HG03064 (cell line): ENCODE results near the gene TAF10.

Source experiments
- ATAC-seq: cut with Tn5 transposase; IDR thresholded peaks from one replicate; pipeline ENCODE4 v1.9.1; 2021; ENCODE audit warnings: low read depth; ENCODE audit not compliant: unreplicated experiment

TAF10 gene

GRCh38 chr11:6640985-6641701, 29.1 kb upstream of the TAF10 start:
- ATAC-seq = no peak

GRCh38 chr11:6640036-6640984, 28.3 kb upstream of the TAF10 start:
- ATAC-seq = no peak

- ATAC-seq = no peak
These were observed 26.4 kb upstream of the TAF10 start for GRCh38 chr11:6638429-6638828.

DNA sequence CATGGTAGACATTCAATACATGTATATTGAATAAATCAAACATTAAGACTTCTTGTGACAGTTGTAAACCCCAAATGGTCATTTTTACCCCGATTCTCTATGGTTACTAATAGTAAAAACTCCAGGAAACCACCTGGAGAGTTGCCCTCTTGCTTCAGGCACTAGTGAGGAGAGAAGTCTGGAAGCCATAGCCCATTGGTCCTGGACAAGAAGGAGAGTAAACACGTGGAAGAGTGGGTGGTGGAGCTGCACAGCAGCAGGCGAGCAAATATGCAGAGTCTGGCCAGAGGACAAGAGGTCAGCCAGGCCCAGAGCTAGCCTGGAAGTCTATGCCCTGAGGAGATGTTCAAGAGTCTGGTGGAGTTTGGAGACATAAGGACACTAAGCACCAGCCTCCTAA, 25.9 kb upstream of the TAF10 start:
- ATAC-seq = no peak

DNA sequence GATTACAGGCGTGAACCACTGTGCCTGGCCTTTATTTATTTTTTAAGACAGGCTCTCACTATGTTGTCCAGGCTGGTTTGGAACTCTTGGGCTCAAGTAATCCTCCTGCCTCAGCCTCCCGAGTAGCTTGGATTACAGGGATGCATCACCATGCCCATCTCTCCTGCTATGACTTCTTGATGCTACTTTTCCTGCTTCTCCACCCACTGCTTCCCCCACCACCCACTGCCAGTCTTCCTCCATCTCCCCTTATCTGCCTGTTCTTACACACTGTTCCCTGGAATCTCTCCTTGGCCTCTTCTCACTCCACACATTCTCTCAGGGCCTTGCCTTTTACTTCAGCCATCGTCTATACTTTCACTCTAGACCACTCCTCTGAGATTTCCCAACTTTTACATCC, 24.5 kb upstream of the TAF10 start:
- no peak for ATAC-seq

GRCh38 chr11:6635082-6635932, 23.3 kb upstream of the TAF10 start:
- no peak for ATAC-seq

DNA sequence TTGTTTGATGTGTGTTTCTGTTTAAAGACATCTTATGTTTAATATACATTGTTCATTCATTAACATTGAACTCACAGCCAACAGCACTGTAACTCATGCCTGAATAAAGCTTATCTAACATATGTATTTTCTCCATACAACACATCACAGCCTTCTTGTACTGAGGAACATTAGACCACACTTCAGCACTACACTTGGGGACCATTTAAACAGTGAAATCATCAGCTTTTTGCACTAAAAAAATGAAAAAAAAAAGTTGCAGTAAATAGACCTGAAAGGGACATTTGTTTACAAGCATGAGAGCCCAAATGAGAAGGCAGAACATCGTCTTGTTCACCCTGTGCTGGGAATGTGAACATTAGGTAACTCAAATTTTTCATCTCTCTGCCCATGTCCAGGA, 22.5 kb upstream of the TAF10 start:
- ATAC-seq = no peak

- no peak for ATAC-seq
These were observed 21.7 kb upstream of the TAF10 start for GRCh38 chr11:6633422-6634408.

GRCh38 chr11:6632116-6633073, 20.4 kb upstream of the TAF10 start:
- no peak for ATAC-seq

DNA sequence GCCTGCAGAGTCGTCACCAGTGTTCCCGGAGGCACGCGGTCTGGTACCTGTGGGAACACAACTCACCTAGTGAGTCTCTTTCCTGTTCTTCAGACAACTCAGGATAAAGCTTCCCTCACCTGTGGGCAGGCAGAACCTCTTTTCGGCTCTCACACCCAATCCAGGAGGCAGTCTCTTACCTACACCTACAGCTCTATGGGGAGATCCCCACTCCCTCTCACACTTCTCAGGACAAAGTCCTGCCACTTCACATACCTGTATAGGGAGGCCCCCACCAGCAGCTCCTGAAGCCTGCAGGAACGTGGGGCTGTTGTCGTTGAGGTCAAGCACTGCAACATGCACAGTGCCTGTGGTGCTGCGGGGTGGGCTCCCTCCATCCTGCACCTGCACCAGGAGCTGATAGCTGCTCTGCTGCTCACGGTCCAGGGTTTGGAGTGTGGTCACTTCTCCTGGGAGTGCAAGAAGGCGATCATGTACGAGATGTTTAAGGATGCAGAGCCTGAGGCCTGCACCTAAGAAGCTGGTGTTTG, 19.4 kb upstream of the TAF10 start:
- no peak for ATAC-seq

DNA sequence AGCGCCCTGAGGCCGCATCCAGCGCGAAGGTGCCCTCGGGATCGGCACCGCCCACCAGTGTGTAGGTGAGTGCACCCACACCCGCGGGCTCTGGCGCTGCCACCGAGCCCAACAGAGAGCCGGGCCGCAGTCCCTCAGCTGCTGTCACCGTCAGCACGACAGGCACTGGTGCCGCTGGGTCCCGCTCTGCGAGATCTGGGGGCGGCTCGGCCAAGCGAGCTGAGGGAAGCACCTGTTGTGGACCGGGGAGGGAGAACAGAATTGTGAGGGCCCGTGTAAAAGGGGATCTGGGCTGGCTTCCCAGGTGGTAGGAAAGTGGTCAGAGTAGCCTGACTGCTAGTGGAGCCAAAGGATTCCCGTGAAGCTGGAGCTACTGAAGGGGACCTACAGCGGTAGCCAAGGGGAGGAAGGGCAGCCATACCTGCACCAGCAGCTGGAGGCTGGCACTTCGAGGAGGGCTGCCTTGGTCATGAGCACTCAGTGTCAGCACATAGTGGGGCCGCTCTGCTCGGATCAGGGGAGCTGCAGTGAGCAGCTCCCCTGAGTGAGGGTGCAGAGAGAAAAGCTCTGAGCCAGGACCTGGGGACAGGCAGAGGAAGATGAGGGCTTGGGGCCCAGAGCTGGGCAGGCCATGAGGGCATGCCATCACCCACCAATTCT, 18.7 kb upstream of the TAF10 start:
- ATAC-seq = no peak

DNA sequence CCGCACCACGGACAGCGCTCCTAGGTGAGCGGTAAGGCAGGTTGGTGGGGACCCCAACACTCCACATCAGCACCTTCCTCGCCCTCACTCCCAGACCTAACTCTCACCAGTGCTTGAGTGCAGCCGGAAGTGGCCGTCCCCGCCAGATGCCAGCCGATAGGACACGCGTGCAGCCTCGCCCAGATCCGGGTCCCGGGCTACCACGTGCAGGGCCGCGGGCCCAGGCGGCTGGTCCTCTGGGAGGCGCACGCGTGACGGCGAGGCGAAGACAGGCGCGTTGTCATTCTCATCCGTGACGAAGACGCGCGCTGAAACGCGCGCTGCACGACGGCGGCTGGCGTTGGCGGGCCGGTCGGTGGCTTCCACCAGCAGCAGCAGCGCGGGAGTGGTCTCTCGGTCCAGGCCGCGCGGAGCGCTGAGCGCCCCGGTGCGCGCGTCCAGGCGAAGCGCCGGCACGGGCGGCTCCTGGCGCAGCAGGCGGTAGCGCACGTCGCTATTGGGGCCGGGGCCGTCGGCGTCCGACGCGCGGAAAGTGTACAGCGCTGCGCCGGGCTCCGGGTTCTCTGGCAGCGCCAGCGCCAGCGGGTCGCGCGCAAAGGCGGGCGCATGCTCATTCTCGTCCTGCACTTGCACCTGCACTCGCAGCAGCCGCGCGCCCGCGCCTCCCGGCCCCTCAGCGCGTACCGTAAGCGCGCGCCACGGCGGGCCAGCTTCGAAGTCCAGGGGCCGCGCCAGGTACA, 18.0 kb upstream of the TAF10 start:
- ATAC-seq = no peak

GRCh38 chr11:6629573-6629891, 17.5 kb upstream of the TAF10 start:
- ATAC-seq = no peak

DNA sequence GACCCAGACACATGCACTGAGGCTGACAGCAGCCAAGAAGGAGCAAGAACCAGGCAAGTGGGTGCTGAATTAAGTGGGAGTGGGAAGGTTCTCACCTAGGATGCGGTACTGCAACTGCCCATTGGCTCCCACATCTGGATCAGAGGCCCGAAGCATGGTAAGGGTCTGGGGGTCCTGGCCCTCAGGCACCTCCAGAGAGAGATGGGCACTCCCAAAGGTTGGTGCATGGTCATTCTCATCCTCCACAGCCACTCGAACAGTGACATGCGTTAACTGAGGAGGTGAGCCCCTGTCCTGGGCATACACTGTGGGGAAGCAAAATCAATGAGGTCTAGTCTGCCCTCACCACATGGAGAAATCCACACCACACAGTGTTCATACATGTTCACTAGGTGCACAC, 16.5 kb upstream of the TAF10 start:
- ATAC-seq = no peak

GRCh38 chr11:6627762-6628241, 15.8 kb upstream of the TAF10 start:
- peak; percentile 64 for ATAC-seq

DNA sequence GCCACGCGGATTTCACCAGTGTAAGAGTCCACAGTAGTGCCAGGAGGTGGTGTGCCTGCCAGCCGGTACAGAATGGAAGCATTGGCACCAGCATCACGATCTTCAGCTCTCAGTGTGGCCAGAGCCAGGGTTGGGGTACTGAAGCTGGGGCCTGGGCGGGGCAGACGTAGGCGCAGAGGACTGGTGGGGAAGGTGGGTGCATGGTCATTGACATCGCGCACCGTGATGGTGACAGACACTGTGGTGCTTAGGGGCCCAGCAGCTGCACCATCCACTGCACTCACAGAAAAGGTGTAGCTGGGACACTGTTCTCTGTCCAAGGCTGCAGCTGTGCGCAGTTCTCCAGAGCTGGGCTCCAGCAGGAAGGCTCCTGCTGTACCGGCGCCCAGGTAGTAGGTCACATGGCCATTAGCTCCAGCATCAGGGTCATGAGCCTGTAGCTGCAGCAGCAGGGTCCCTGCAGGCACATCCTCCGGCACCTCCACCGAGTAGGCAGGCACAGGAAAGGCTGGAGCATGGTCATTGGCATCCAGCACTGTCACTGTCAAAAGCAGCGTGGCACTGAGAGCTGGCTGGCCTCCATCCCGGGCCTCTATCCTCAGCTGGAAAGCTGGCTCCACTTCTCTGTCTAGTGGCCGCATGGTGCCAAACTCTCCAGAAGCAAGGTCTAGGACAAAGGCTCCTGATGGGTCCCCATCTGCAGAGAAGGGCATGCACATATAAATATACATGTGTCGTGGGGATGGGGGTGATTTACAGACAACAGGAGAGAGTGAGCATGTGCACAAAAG, 15.2 kb upstream of the TAF10 start:
- ATAC-seq = peak; percentile 19
